ENCODE measurements around the gene EPAS1. TPM values are rescaled to one million over a fixed set of nuclear protein-coding genes. Genes with fewer than 3 reads are reported as not detected.
A peak's percentile ranks its signal among the peaks of the same experiment; 100 is the strongest.

EPAS1 gene
- total RNA-seq, 1 donor = 132 TPM

- H3K4me3 ChIP-seq (ENCODE audit: low read depth, low read length) = no peak overlapping the region
- TF ChIP-seq CTCF (IDR thresholded peaks at IDR 0.05; ENCODE audit: insufficient read depth, low read depth, low read length) = no peak
- no peak for DNase-seq (ENCODE audit: low read depth)
These were observed 90.1 kb downstream of the EPAS1 start for GRCh38 chr2:46387292-46387691.

GRCh38 chr2:46387886-46388515 is 90.8 kb downstream of the EPAS1 start:
- H3K4me3 ChIP-seq (ENCODE audit: low read depth, low read length) = no peak overlapping the region
- DNase-seq (ENCODE audit: low read depth) = no peak
- TF ChIP-seq CTCF (IDR thresholded peaks at IDR 0.05; ENCODE audit: insufficient read depth, low read depth, low read length) = no peak

- TF ChIP-seq CTCF (IDR thresholded peaks at IDR 0.05; ENCODE audit: insufficient read depth, low read depth, low read length) = no peak
- no peak overlapping the region for H3K4me3 ChIP-seq (ENCODE audit: low read depth, low read length)
- DNase-seq (ENCODE audit: low read depth) = no peak
These were observed 91.7 kb downstream of the EPAS1 start for GRCh38 chr2:46388881-46389280.

- H3K4me3 ChIP-seq (ENCODE audit: low read depth, low read length) = no peak overlapping the region
- peak; percentile 12 for TF ChIP-seq CTCF (IDR thresholded peaks at IDR 0.05; ENCODE audit: insufficient read depth, low read depth, low read length)
- DNase-seq (ENCODE audit: low read depth) = peak; percentile 30
These were observed 92.3 kb downstream of the EPAS1 start for GRCh38 chr2:46389417-46389916.

- no peak overlapping the region for H3K4me3 ChIP-seq (ENCODE audit: low read depth, low read length)
- TF ChIP-seq CTCF (IDR thresholded peaks at IDR 0.05; ENCODE audit: insufficient read depth, low read depth, low read length) = no peak
- DNase-seq (ENCODE audit: low read depth) = no peak
These were observed 92.8 kb downstream of the EPAS1 start for GRCh38 chr2:46390036-46390435.

- TF ChIP-seq CTCF (IDR thresholded peaks at IDR 0.05; ENCODE audit: insufficient read depth, low read depth, low read length) = no peak
- DNase-seq (ENCODE audit: low read depth) = no peak
- no peak overlapping the region for H3K4me3 ChIP-seq (ENCODE audit: low read depth, low read length)
These were observed 93.7 kb downstream of the EPAS1 start for GRCh38 chr2:46390901-46391395.

Measured in fibroblast of villous mesenchyme (primary cell).